Neural progenitor cell (in vitro differentiated cells): ENCODE measurements around the gene VPS33A. TPM values are rescaled to one million over a fixed set of nuclear protein-coding genes. Genes with fewer than 3 reads are reported as not detected.

ENCODE experiments used
- DNase-seq: peaks from one replicate; pipeline ENCODE4 v3.0.0-alpha.2; 2016; ENCODE audit warnings: low spot score
- H2AFZ ChIP-seq: fragments of 200-600 bp; sonication (generic); replicated peaks from 2 replicates; pipeline ENCODE4 v1.6.1; 2016; ENCODE audit warnings: antibody characterized with exemption
- H3F3A ChIP-seq: fragments of 200-600 bp; sonication (generic); 2 replicates; pipeline ENCODE4 v1.6.1; 2016; ENCODE audit warnings: antibody characterized with exemption, low read depth
- H3K27ac ChIP-seq: fragments of 200-600 bp; sonication (generic); 2 replicates; pipeline ENCODE4 v1.5.1; 2016; ENCODE audit warnings: mild to moderate bottlenecking
- H3K27me3 ChIP-seq: fragments of 200-600 bp; sonication (generic); 2 replicates; pipeline ENCODE4 v1.6.1; 2016; ENCODE audit warnings: mild to moderate bottlenecking, moderate library complexity
- H3K36me3 ChIP-seq: fragments of 200-600 bp; sonication (generic); 2 replicates; pipeline ENCODE4 v1.5.1; 2016
- H3K4me1 ChIP-seq: fragments of 200-600 bp; sonication (generic); 2 replicates; pipeline ENCODE4 v1.6.1; 2016; ENCODE audit warnings: mixed run types
- H3K4me2 ChIP-seq: fragments of 200-600 bp; sonication (generic); 2 replicates; pipeline ENCODE4 v1.6.1; 2016
- H3K4me3 ChIP-seq: fragments of 200-600 bp; sonication (generic); 2 replicates; pipeline ENCODE4 v1.5.1; 2016
- H3K79me2 ChIP-seq: fragments of 200-600 bp; sonication (generic); 2 replicates; pipeline ENCODE4 v1.6.1; 2016; ENCODE audit warnings: low read depth
- H3K9ac ChIP-seq: fragments of 200-600 bp; sonication (generic); 2 replicates; pipeline ENCODE4 v1.6.1; 2016
- H3K9me3 ChIP-seq: fragments of 200-600 bp; sonication (generic); 2 replicates; pipeline ENCODE4 v1.5.1; 2016; ENCODE audit warnings: low read depth
- H4K20me1 ChIP-seq: fragments of 200-600 bp; sonication (generic); 2 replicates; pipeline ENCODE4 v1.6.1; 2016; ENCODE audit warnings: low read depth
- H3K27ac Mint-ChIP-seq: 3 replicates; pipeline ENCODE4 v1.8.0; 2021; ENCODE audit warnings: mixed read lengths
- H3K27me3 Mint-ChIP-seq: 2 replicates; pipeline ENCODE4 v1.8.0; 2022; ENCODE audit warnings: low read depth, mild to moderate bottlenecking, inconsistent platforms, moderate library complexity, mixed read lengths; ENCODE audit not compliant: insufficient read depth
- H3K36me3 Mint-ChIP-seq: 3 replicates; pipeline ENCODE4 v1.8.0; 2021; ENCODE audit warnings: mixed read lengths
- H3K4me1 Mint-ChIP-seq: 3 replicates; pipeline ENCODE4 v1.8.0; 2021; ENCODE audit warnings: mixed read lengths
- H3K4me3 Mint-ChIP-seq: 3 replicates; pipeline ENCODE4 v1.8.0; 2021; ENCODE audit warnings: mild to moderate bottlenecking, moderate library complexity, mixed read lengths
- H3K9me3 Mint-ChIP-seq: 3 replicates; pipeline ENCODE4 v1.8.0; 2020; ENCODE audit warnings: mixed read lengths
- CTCF ChIP-seq: fragments of 200-600 bp; sonication (generic); IDR thresholded peaks from 2 replicates; pipeline ENCODE4 v1.5.1; 2017; ENCODE audit warnings: antibody characterized with exemption, mild to moderate bottlenecking
- EZH2 ChIP-seq: fragments of 200-600 bp; sonication (generic); IDR thresholded peaks from 2 replicates; pipeline ENCODE4 v1.6.1; 2017; ENCODE audit warnings: antibody characterized with exemption, mild to moderate bottlenecking, moderate library complexity
- EZH2phosphoT487 ChIP-seq: fragments of 200-600 bp; sonication (generic); IDR thresholded peaks from 2 replicates; pipeline ENCODE4 v1.6.1; 2017; ENCODE audit warnings: antibody characterized with exemption
- small RNA-seq: library from RNA; depleted of rRNA; stranded (forward); fragments of <200 nt; gene quantifications from one replicate; pipeline ENCODE3, GENCODE V24; 2015
- total RNA-seq: library from RNA; depleted of rRNA; stranded (reverse); fragments of >200 nt; gene quantifications from 2 replicates; pipeline ENCODE4 v1.2.3, GENCODE V29; 2015; ENCODE audit warnings: low replicate concordance

VPS33A gene
- total RNA-seq, 1 donor from 2014 or later, result 42.0 TPM

GRCh38 chr12:122184517-122184916 lies 81.8 kb downstream of the VPS33A start:
- Mint-ChIP-seq H3K27ac (no peak overlapping the region), H3K27me3 (peaks cover 16% of the 10 kb centered on the region), H3K4me3 (peak overlapping the region; percentile 54), H3K4me1 (peaks cover 3% of the 10 kb centered on the region), H3K36me3 (no peaks in the 10 kb centered on the region), H3K9me3 (no peaks in the 10 kb centered on the region)
- Histone ChIP-seq H3K36me3 (no peaks in the 10 kb centered on the region), H3K27ac (no peak overlapping the region), H3K79me2 (no peaks in the 10 kb centered on the region), H3K4me2 (no peak overlapping the region), H3K27me3 (peaks cover 33% of the 10 kb centered on the region), H3K4me3 (no peak overlapping the region), H3K4me1 (no peaks in the 10 kb centered on the region), H2AFZ (no peak overlapping the region), H3K9ac (no peak overlapping the region), H3F3A (no peaks in the 10 kb centered on the region), H3K9me3 (no peaks in the 10 kb centered on the region), H4K20me1 (no peaks in the 10 kb centered on the region)
- TF ChIP-seq EZH2, result no peak
- no peak for TF ChIP-seq EZH2phosphoT487
- no peak for TF ChIP-seq CTCF
- DNase-seq, result no peak

GRCh38 chr12:122183588-122183940 lies 82.7 kb downstream of the VPS33A start:
- Histone ChIP-seq H3K9ac (no peak overlapping the region), H3K4me2 (peak overlapping the region; percentile 94), H3K4me1 (no peaks in the 10 kb centered on the region), H4K20me1 (no peaks in the 10 kb centered on the region), H2AFZ (peak overlapping the region; percentile 95), H3F3A (no peaks in the 10 kb centered on the region), H3K4me3 (peak overlapping the region; percentile 65), H3K36me3 (no peaks in the 10 kb centered on the region), H3K9me3 (no peaks in the 10 kb centered on the region), H3K27me3 (peaks cover 33% of the 10 kb centered on the region), H3K79me2 (no peaks in the 10 kb centered on the region), H3K27ac (no peak overlapping the region)
- Mint-ChIP-seq H3K27ac (no peak overlapping the region), H3K27me3 (peaks cover 14% of the 10 kb centered on the region), H3K9me3 (no peaks in the 10 kb centered on the region), H3K4me3 (peak overlapping the region; percentile 74), H3K4me1 (peaks cover 3% of the 10 kb centered on the region), H3K36me3 (no peaks in the 10 kb centered on the region)
- TF ChIP-seq EZH2 (no peak), EZH2phosphoT487 (no peak), CTCF (no peak)
- DNase-seq, result no peak

GRCh38 chr12:122182887-122183587 lies 83.3 kb downstream of the VPS33A start, which contains the start of gene LRRC43:
TSS of gene LRRC43 (plus strand) at chr12:122183123. CDS start at chr12:122183145, 22 bp downstream.
- H3K79me2 ChIP-seq, result no peaks in the 10 kb centered on the region
- H3K4me1 ChIP-seq, result no peaks in the 10 kb centered on the region
- no peak within 1 kb of the TSS for H3K27ac Mint-ChIP-seq
- no peaks in the 10 kb centered on the region for H3K36me3 Mint-ChIP-seq
- peaks cover 3% of the 10 kb centered on the region for H3K4me1 Mint-ChIP-seq
- H3K4me3 ChIP-seq, result peak within 1 kb of the TSS; percentile 65
- TF ChIP-seq EZH2 (no peak), EZH2phosphoT487 (no peak), CTCF (no peak)
- H3K9me3 ChIP-seq, result no peaks in the 10 kb centered on the region
- peak; percentile 79 for DNase-seq
- no peaks in the 10 kb centered on the region for H3K36me3 ChIP-seq
- H4K20me1 ChIP-seq, result no peaks in the 10 kb centered on the region
- H3K4me3 Mint-ChIP-seq, result peak within 1 kb of the TSS; percentile 85
- peaks cover 3% of the 10 kb centered on the region for H3K9me3 Mint-ChIP-seq
- peaks cover 14% of the 10 kb centered on the region for H3K27me3 Mint-ChIP-seq
- H3K27ac ChIP-seq, result no peak within 1 kb of the TSS
- H3F3A ChIP-seq, result no peaks in the 10 kb centered on the region
- H3K27me3 ChIP-seq, result peaks cover 33% of the 10 kb centered on the region
- H3K9ac ChIP-seq, result no peak within 1 kb of the TSS
- peak within 1 kb of the TSS; percentile 95 for H2AFZ ChIP-seq
- H3K4me2 ChIP-seq, result peak within 1 kb of the TSS; percentile 94

Small RNAs within 50 kb of the gene (small RNA-seq; reads per million reads assigned to genes)
- gene DIABLO, result 1.0 reads per million, percentile 78 among the genes with 10 or more reads in this experiment

Other genes starting within 250 kb of the VPS33A start
- 22.1 and 41.3 TPM in 2 replicates for gene BCL7A, start 244.6 kb downstream of the VPS33A start, total RNA-seq
- 1.9 and 4.3 TPM in 2 replicates for gene MLXIP, start 187.7 kb downstream of the VPS33A start, total RNA-seq
- gene IL31, start 92.3 kb downstream of the VPS33A start, total RNA-seq, result not detected in 2 replicates
- 0.24 and 0.46 TPM in 2 replicates for gene LRRC43, start 83.4 kb downstream of the VPS33A start, total RNA-seq
- 0.30 and 0.53 TPM in 2 replicates for gene B3GNT4, start 62.8 kb downstream of the VPS33A start, total RNA-seq
- 114 and 131 TPM in 2 replicates for gene DIABLO, start 40.4 kb downstream of the VPS33A start, total RNA-seq
- gene CLIP1, start 156.2 kb upstream of the VPS33A start, total RNA-seq, result 38.3 and 50.8 TPM in 2 replicates
- gene ZCCHC8, start 234.4 kb upstream of the VPS33A start, total RNA-seq, result 34.5 and 49.1 TPM in 2 replicates